Hepatocyte (in vitro differentiated cells): ENCODE data around the gene NEDD9. TPM values are rescaled to one million over a fixed set of nuclear protein-coding genes. Genes with fewer than 3 reads are reported as not detected.

Experiments used
- DNase-seq: peaks from one replicate; pipeline ENCODE4 v3.0.0-alpha.2; 2016; ENCODE audit warnings: low spot score
- H2AFZ ChIP-seq: fragments of 200-600 bp; sonication (generic); 2 replicates; pipeline ENCODE4 v1.6.0; 2016; ENCODE audit warnings: antibody characterized with exemption, mild to moderate bottlenecking
- H3K27ac ChIP-seq: fragments of 200-600 bp; sonication (generic); 2 replicates; pipeline ENCODE4 v1.5.1; 2016; ENCODE audit warnings: mild to moderate bottlenecking
- H3K27me3 ChIP-seq: fragments of 200-600 bp; sonication (generic); 2 replicates; pipeline ENCODE4 v1.6.1; 2016
- H3K36me3 ChIP-seq: fragments of 200-600 bp; sonication (generic); replicated peaks from 2 replicates; pipeline ENCODE4 v1.5.1; 2016; ENCODE audit warnings: low read depth; ENCODE audit not compliant: insufficient read depth
- H3K4me1 ChIP-seq: fragments of 200-600 bp; sonication (generic); 2 replicates; pipeline ENCODE4 v1.5.1; 2016; ENCODE audit warnings: mild to moderate bottlenecking, moderate library complexity; ENCODE audit not compliant: insufficient read depth
- H3K4me2 ChIP-seq: fragments of 200-600 bp; sonication (generic); 2 replicates; pipeline ENCODE4 v1.6.0; 2016
- H3K4me3 ChIP-seq: fragments of 200-600 bp; sonication (generic); 2 replicates; pipeline ENCODE4 v1.5.1; 2016; ENCODE audit warnings: mild to moderate bottlenecking
- H3K79me2 ChIP-seq: fragments of 200-600 bp; sonication (generic); 2 replicates; pipeline ENCODE4 v1.6.0; 2017; ENCODE audit warnings: mild to moderate bottlenecking
- H3K9me2 ChIP-seq: fragments of 200-600 bp; sonication (generic); replicated peaks from 2 replicates; pipeline ENCODE4 v1.6.0; 2017; ENCODE audit warnings: mild to moderate bottlenecking; ENCODE audit not compliant: insufficient read depth
- H3K9me3 ChIP-seq: fragments of 200-600 bp; sonication (generic); 2 replicates; pipeline ENCODE4 v1.5.1; 2016; ENCODE audit warnings: low read depth, mild to moderate bottlenecking
- H4K20me1 ChIP-seq: fragments of 200-600 bp; sonication (generic); 2 replicates; pipeline ENCODE4 v1.6.0; 2016; ENCODE audit warnings: mild to moderate bottlenecking; ENCODE audit not compliant: insufficient read depth, poor library complexity, severe bottlenecking
- CTCF ChIP-seq: fragments of 200-600 bp; sonication (generic); IDR thresholded peaks from 2 replicates; pipeline ENCODE4 v1.5.1; 2016; ENCODE audit warnings: antibody characterized with exemption, mild to moderate bottlenecking; ENCODE audit not compliant: poor library complexity
- EZH2 ChIP-seq: fragments of 200-600 bp; sonication (generic); IDR thresholded peaks from 2 replicates; pipeline ENCODE4 v1.6.1; 2016; ENCODE audit warnings: antibody characterized with exemption, mild to moderate bottlenecking, borderline replicate concordance
- EZH2phosphoT487 ChIP-seq: fragments of 200-600 bp; sonication (generic); IDR thresholded peaks from one replicate; pipeline ENCODE4 v1.6.1; 2018; ENCODE audit warnings: antibody characterized with exemption, mild to moderate bottlenecking, low read depth, moderate library complexity; ENCODE audit not compliant: unreplicated experiment, severe bottlenecking
- WGBS: methylation state at CpG from one replicate; pipeline ENCODE4 v1.1.6; 2016; ENCODE audit warnings: low lambda C conversion rate; ENCODE audit errors: missing lambda C conversion rate; 5-methylcytosine and 5-hydroxymethylcytosine counted together
- polyA plus RNA-seq: library from polyadenylated mRNA; unstranded; fragments of >200 nt; fragmentation: Nextera tagmentation; extraction: Ambion mirVana; gene quantifications from 2 replicates; pipeline ENCODE4 v1.2.1, GENCODE V29; 2016
- total RNA-seq: library from RNA; depleted of rRNA; stranded (reverse); fragments of >200 nt; gene quantifications from 2 replicates; pipeline ENCODE4 v1.2.3, GENCODE V29; 2014

NEDD9 gene
- total and polyA plus RNA-seq, 2 experiments from 2014 or later: 55.1 to 59.3 TPM

- Histone ChIP-seq H2AFZ (no peak overlapping the region), H3K27me3 (no peaks in the 10 kb centered on the region), H3K4me1 (no peaks in the 10 kb centered on the region), H3K36me3 (no peaks in the 10 kb centered on the region), H3K4me3 (no peak overlapping the region), H3K4me2 (no peak overlapping the region), H3K9me3 (no peaks in the 10 kb centered on the region), H3K27ac (no peak overlapping the region), H3K9me2 (no peaks in the 10 kb centered on the region), H4K20me1 (no peaks in the 10 kb centered on the region), H3K79me2 (no peaks in the 10 kb centered on the region)
- WGBS: 91% methylated on average over 3 of the region's 3 CpGs
- DNase-seq: no peak
- TF ChIP-seq EZH2 (no peak), CTCF (no peak), EZH2phosphoT487 (no peak)
These were observed 70.2 kb downstream of the NEDD9 start for GRCh38 chr6:11162262-11162661.

GRCh38 chr6:11161031-11161956 lies 71.2 kb downstream of the NEDD9 start:
- no peak for TF ChIP-seq EZH2
- TF ChIP-seq EZH2phosphoT487: no peak
- TF ChIP-seq CTCF: no peak
- no peaks in the 10 kb centered on the region for H3K9me2 ChIP-seq
- WGBS: 77% methylated on average over 9 of the region's 9 CpGs
- no peak overlapping the region for H3K27ac ChIP-seq
- H4K20me1 ChIP-seq: no peaks in the 10 kb centered on the region
- H3K27me3 ChIP-seq: no peaks in the 10 kb centered on the region
- no peak for DNase-seq
- H3K4me3 ChIP-seq: no peak overlapping the region
- H3K36me3 ChIP-seq: no peaks in the 10 kb centered on the region
- H3K4me2 ChIP-seq: no peak overlapping the region
- H3K9me3 ChIP-seq: no peaks in the 10 kb centered on the region
- H2AFZ ChIP-seq: no peak overlapping the region
- no peaks in the 10 kb centered on the region for H3K79me2 ChIP-seq
- H3K4me1 ChIP-seq: no peaks in the 10 kb centered on the region

- Histone ChIP-seq H2AFZ (no peak overlapping the region), H4K20me1 (no peaks in the 10 kb centered on the region), H3K9me3 (no peaks in the 10 kb centered on the region), H3K79me2 (no peaks in the 10 kb centered on the region), H3K9me2 (no peaks in the 10 kb centered on the region), H3K27me3 (no peaks in the 10 kb centered on the region), H3K4me2 (no peak overlapping the region), H3K36me3 (no peaks in the 10 kb centered on the region), H3K27ac (no peak overlapping the region), H3K4me1 (no peaks in the 10 kb centered on the region), H3K4me3 (no peak overlapping the region)
- WGBS: 89% methylated on average over 1 of the region's 1 CpG
- no peak for TF ChIP-seq EZH2phosphoT487
- DNase-seq: no peak
These were observed 72.3 kb downstream of the NEDD9 start for GRCh38 chr6:11160199-11160598.

GRCh38 chr6:11155589-11155988 lies 76.9 kb downstream of the NEDD9 start:
- no peak for DNase-seq
- Histone ChIP-seq H3K9me2 (no peaks in the 10 kb centered on the region), H3K4me3 (no peak overlapping the region), H3K4me2 (no peak overlapping the region), H3K4me1 (no peaks in the 10 kb centered on the region), H2AFZ (no peak overlapping the region), H3K9me3 (no peaks in the 10 kb centered on the region), H3K36me3 (no peaks in the 10 kb centered on the region), H3K27ac (no peak overlapping the region), H3K79me2 (no peaks in the 10 kb centered on the region), H3K27me3 (no peaks in the 10 kb centered on the region), H4K20me1 (no peaks in the 10 kb centered on the region)
- TF ChIP-seq EZH2: no peak
- no peak for TF ChIP-seq EZH2phosphoT487
- TF ChIP-seq CTCF: no peak
